ENCODE results near the gene WDTC1.
"Not testable (repeated sequence)": the region's sequence is repeated elsewhere in the genome, so short reads cannot be mapped to it uniquely, and the experiment has no call there.

WDTC1 gene

GRCh38 chr1:27246194-27246593 is 11.8 kb downstream of the WDTC1 start:
- DNase-seq (ENCODE audit: low read depth in 1 of 2, low spot score in 1 of 2) = no peak

- no peak for DNase-seq (ENCODE audit: low read depth in 1 of 2, low spot score in 1 of 2)
Observed at GRCh38 chr1:27253596-27253995, 19.2 kb downstream of the WDTC1 start.

- no peak for DNase-seq (ENCODE audit: low read depth in 1 of 2, low spot score in 1 of 2)
Observed at GRCh38 chr1:27255136-27255535, 20.7 kb downstream of the WDTC1 start.

GRCh38 chr1:27257155-27257554 is 22.7 kb downstream of the WDTC1 start:
- DNase-seq (ENCODE audit: low read depth in 1 of 2, low spot score in 1 of 2) = no peak

GRCh38 chr1:27258598-27258997 is 24.2 kb downstream of the WDTC1 start:
- no peak for DNase-seq (ENCODE audit: low read depth in 1 of 2, low spot score in 1 of 2)

DNA sequence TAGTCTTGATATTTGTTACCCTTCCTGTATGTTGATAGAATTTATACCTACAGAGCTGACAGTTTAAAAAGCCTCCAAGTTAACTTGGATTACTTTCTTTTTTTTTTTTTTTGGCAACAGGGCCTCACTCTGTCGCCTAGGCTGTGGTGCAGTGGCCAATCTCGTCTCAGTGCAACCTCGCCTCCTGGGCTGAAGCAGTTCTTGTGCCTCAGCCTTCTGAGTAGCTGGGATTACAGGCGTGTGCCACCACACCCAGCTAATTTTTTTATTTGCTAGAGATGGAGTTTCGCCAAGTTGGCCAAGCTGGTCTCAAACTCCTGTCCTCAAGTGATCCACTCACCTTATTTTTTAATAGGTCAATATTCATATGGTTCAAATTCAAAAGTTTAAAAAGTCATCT is 32.7 kb downstream of the WDTC1 start:
- no peak for DNase-seq (ENCODE audit: low read depth in 1 of 2, low spot score in 1 of 2)

DNA sequence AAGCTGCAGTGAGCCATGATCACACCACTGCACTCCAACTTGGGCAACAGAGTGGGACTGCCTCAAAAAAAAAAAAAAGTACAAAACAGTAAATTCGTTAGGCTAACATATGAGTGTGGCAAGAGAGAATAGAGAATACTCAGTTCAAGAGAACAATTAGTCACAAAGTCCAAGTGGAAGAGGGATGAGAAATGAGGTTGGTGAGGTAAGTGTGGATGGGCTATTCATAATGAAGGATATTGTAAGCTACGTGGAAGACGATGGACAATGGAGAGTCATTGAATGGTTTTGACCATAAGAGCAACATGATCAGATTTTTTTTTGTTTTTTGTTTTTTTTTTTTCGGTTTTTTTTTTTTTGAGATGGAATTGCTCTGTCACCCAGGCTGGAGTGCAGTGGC is 34.8 kb downstream of the WDTC1 start:
- DNase-seq (ENCODE audit: low read depth in 1 of 2, low spot score in 1 of 2) = no peak

DNA sequence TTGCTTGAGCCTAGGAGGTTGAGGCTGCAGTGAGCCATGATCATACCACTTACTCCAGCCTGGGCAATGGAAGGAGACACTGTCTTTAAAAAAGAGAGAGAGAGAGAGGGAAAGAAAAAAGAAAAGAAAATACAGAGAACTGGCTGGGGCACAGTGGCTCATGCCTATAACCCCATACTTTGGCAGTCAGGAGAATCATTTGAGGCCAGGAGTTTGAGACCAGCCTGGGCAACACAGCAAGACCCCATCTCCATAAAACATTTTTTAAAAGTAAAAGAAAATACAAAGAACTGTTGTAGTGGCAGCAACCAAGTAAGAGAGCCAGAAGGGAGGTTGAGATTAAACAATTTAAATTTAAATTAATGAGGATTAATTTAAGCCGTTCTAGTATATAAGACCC is 39.8 kb downstream of the WDTC1 start:
- DNase-seq (ENCODE audit: low read depth in 1 of 2, low spot score in 1 of 2) = no peak

GRCh38 chr1:27275696-27276095 is 41.3 kb downstream of the WDTC1 start:
- DNase-seq (ENCODE audit: low read depth in 1 of 2, low spot score in 1 of 2) = no peak

- peak; percentile 73 to 88 for DNase-seq (ENCODE audit: low read depth in 1 of 2, low spot score in 1 of 2)
Observed at GRCh38 chr1:27284425-27285273, 50.2 kb downstream of the WDTC1 start.

DNA sequence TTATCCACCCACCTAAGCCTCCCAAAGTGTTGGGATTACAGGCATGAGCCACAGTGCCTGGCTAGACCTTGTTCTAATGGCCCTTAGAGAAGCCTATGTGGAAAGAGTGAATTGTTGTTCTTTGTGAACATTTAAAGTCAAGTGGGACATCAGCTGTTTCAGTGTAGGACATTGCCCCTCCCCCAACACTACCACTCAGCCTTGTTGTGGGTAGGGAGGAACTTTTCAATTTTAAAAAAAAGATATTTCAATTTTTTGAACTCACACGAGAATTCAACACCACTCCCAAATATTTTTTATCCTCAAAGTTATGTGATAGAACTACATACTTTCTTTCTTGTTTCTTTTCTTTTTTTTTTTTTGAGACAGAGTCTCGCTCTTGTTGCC is 50.8 kb downstream of the WDTC1 start:
- no peak for DNase-seq (ENCODE audit: low read depth in 1 of 2, low spot score in 1 of 2)

GRCh38 chr1:27285821-27286220 is 51.4 kb downstream of the WDTC1 start:
- DNase-seq (ENCODE audit: low read depth in 1 of 2, low spot score in 1 of 2) = not testable (repeated sequence)

- not testable (repeated sequence) for DNase-seq (ENCODE audit: low read depth in 1 of 2, low spot score in 1 of 2)
Observed at GRCh38 chr1:27289125-27289524, 54.7 kb downstream of the WDTC1 start.

- DNase-seq (ENCODE audit: low read depth in 1 of 2, low spot score in 1 of 2) = no peak
Observed at GRCh38 chr1:27290581-27290980, 56.1 kb downstream of the WDTC1 start.

DNA sequence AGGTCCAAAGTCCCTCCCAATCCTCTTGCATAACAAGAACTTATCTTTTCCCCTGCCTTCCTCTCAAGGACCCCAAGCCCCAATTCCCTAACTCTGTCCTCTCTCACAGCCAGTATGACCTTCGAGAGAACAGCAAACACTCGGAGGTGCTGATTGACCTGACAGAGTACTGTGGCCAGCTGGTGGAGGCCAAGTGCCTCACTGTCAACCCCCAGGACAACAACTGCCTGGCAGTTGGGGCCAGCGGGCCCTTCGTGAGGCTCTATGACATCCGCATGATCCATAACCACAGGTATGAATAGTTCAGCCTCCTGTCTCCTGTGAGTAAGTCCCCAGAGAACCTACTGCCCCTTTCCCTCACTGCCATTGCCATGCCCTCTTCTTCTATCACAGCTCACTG is 57.7 kb downstream of the WDTC1 start:
- no peak for DNase-seq (ENCODE audit: low read depth in 1 of 2, low spot score in 1 of 2)

DNA sequence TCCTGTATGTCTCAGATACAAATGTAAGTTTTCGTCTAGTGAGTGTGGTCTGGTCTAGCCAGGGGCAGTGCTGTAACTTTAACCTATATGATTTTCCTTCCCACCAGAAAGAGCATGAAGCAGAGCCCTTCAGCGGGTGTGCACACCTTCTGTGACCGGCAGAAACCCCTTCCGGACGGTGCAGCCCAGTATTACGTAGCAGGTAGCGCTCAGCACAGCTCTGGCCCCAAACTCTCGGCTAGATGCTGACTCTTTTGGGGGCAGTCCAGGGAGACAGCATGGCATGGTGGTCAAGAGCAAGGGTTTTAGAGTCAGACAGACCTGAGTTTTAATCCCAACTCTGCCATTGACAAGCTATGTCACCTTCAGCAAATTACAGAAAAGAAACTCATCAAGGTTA is 59.5 kb downstream of the WDTC1 start:
- DNase-seq (ENCODE audit: low read depth in 1 of 2, low spot score in 1 of 2) = no peak

DNA sequence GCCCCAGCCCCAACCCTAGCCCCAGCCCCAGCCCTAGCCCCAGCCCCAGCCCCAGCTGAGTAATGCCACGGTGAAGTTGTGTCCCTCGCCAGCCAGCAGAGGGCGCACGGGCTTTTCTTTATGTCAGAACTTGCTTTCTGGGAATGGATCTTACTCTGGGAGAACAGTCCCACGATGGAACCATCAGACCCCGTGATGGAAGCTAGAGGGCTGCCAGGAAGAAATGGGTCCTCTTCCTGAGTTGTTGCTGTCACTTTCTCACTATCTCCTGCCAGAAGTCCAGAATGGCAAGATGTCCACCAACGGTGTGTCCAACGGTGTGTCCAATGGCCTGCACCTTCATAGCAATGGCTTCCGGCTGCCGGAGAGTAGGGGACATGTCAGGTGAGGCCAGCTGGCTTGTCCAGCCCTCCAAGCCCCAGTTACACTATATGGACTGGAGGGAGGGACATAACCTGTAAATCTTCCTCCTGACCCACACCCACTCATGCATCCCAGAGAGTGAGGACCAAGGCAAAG is 62.4 kb downstream of the WDTC1 start:
- DNase-seq (ENCODE audit: low read depth in 1 of 2, low spot score in 1 of 2) = peak; percentile 48 to 49

DNA sequence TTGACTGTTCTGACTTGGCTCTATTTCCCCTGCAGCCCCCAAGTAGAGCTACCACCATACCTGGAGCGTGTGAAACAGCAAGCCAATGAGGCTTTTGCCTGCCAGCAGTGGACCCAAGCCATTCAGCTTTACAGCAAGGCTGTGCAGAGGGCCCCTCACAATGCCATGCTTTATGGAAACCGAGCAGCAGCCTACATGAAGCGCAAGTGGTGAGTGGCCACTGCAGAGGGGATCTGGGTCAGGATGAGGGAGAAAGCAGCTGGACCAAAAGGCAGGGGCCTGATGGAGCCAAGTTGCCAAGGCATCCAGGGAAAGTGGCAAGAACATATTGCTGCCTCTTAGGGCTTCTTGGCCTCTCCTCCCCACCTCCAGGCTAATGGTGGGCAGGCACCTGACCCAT is 63.5 kb downstream of the WDTC1 start:
- DNase-seq (ENCODE audit: low read depth in 1 of 2, low spot score in 1 of 2) = no peak

DNA sequence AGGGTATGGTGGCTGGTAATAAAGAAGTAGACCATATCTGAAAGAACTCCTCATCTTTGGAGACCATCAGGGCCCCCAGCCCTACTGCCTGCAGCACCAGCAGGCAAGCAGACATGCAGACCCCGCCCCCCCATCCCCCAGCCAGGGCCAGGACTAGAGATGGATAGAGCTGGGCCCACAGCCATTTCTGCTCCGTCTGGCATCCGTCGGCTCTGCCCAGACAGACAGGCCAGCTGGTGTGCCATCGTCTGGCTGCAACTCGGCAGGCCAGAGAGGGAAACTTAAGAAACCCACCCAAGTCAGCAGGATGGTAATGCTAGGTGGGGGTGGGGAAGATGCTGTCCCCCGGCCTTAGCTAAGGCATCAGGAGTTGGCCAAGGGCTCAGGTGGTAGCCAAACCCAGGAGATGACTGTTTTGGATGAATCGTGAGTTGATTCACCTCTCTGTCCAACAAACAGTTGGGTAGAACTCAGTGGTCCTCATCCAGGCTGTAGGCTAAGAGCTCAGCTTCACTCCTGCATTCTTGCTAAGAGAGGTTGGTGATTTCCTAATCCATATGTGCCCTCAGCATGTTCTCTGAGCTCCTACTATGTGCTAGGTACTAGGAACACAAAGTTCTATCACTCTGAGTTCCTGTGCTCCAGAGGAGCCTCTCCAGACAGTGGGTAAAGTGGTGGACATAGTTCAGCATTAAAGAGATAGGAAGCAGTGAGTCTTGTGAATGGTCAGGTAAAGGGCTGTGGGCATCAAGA is 64.4 kb downstream of the WDTC1 start:
- DNase-seq (ENCODE audit: low read depth in 1 of 2, low spot score in 1 of 2) = no peak

GRCh38 chr1:27299385-27300271 is 65.2 kb downstream of the WDTC1 start:
- DNase-seq (ENCODE audit: low read depth in 1 of 2, low spot score in 1 of 2) = no peak

DNA sequence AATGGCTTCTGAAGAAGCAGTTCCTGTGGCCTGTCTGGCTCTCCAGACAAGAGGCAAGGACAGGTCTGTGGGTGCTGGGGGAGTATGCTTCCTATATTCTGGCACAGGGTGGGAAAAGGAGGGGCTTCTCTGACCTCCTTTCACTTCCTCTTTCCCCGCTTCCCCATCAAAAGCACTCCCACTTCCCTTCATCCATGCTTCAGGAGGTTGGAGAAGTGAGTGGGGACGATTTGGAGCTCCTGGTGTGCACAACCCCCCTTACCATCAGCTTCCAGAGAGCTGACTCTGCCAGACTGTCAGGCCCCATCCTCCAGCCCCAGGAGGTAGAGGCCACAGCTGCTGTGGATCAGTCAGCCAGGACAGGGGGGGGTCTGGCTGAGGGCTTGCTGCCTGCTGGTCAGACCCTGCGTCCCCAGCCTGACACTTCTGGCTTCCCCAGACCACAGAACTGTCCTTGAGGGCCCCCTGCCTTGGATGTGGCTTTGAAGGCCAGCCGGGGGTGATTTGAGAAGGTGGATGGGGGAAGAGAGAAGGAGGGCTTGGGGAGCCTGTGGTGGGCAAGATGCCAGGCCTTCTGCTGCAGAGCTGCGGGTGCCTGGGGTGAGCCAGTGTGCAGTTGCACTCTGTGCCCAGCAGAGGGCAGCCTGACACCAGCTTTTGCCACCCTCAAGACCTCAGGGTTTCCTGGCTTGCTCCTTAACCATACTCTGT is 66.1 kb downstream of the WDTC1 start:
- DNase-seq (ENCODE audit: low read depth in 1 of 2, low spot score in 1 of 2) = peak; percentile 66 to 72
